Neural progenitor cell (in vitro differentiated cells): ENCODE results near the gene KCNH1. TPM values are rescaled to one million over a fixed set of nuclear protein-coding genes. Genes with fewer than 3 reads are reported as not detected.

Experiments
- DNase-seq: peaks from one replicate; pipeline ENCODE4 v3.0.0-alpha.2; 2016; ENCODE audit warnings: low spot score
- H2AFZ ChIP-seq: fragments of 200-600 bp; sonication (generic); replicated peaks from 2 replicates; pipeline ENCODE4 v1.6.1; 2016; ENCODE audit warnings: antibody characterized with exemption
- H3F3A ChIP-seq: fragments of 200-600 bp; sonication (generic); 2 replicates; pipeline ENCODE4 v1.6.1; 2016; ENCODE audit warnings: antibody characterized with exemption, low read depth
- H3K27ac ChIP-seq: fragments of 200-600 bp; sonication (generic); 2 replicates; pipeline ENCODE4 v1.5.1; 2016; ENCODE audit warnings: mild to moderate bottlenecking
- H3K27me3 ChIP-seq: fragments of 200-600 bp; sonication (generic); 2 replicates; pipeline ENCODE4 v1.6.1; 2016; ENCODE audit warnings: mild to moderate bottlenecking, moderate library complexity
- H3K36me3 ChIP-seq: fragments of 200-600 bp; sonication (generic); 2 replicates; pipeline ENCODE4 v1.5.1; 2016
- H3K4me1 ChIP-seq: fragments of 200-600 bp; sonication (generic); 2 replicates; pipeline ENCODE4 v1.6.1; 2016; ENCODE audit warnings: mixed run types
- H3K4me2 ChIP-seq: fragments of 200-600 bp; sonication (generic); 2 replicates; pipeline ENCODE4 v1.6.1; 2016
- H3K4me3 ChIP-seq: fragments of 200-600 bp; sonication (generic); 2 replicates; pipeline ENCODE4 v1.5.1; 2016
- H3K79me2 ChIP-seq: fragments of 200-600 bp; sonication (generic); 2 replicates; pipeline ENCODE4 v1.6.1; 2016; ENCODE audit warnings: low read depth
- H3K9ac ChIP-seq: fragments of 200-600 bp; sonication (generic); 2 replicates; pipeline ENCODE4 v1.6.1; 2016
- H3K9me3 ChIP-seq: fragments of 200-600 bp; sonication (generic); 2 replicates; pipeline ENCODE4 v1.5.1; 2016; ENCODE audit warnings: low read depth
- H4K20me1 ChIP-seq: fragments of 200-600 bp; sonication (generic); 2 replicates; pipeline ENCODE4 v1.6.1; 2016; ENCODE audit warnings: low read depth
- H3K27ac Mint-ChIP-seq: 3 replicates; pipeline ENCODE4 v1.8.0; 2021; ENCODE audit warnings: mixed read lengths
- H3K27me3 Mint-ChIP-seq: 2 replicates; pipeline ENCODE4 v1.8.0; 2022; ENCODE audit warnings: low read depth, mild to moderate bottlenecking, inconsistent platforms, moderate library complexity, mixed read lengths; ENCODE audit not compliant: insufficient read depth
- H3K36me3 Mint-ChIP-seq: 3 replicates; pipeline ENCODE4 v1.8.0; 2021; ENCODE audit warnings: mixed read lengths
- H3K4me1 Mint-ChIP-seq: 3 replicates; pipeline ENCODE4 v1.8.0; 2021; ENCODE audit warnings: mixed read lengths
- H3K4me3 Mint-ChIP-seq: 3 replicates; pipeline ENCODE4 v1.8.0; 2021; ENCODE audit warnings: mild to moderate bottlenecking, moderate library complexity, mixed read lengths
- H3K9me3 Mint-ChIP-seq: 3 replicates; pipeline ENCODE4 v1.8.0; 2020; ENCODE audit warnings: mixed read lengths
- CTCF ChIP-seq: fragments of 200-600 bp; sonication (generic); IDR thresholded peaks from 2 replicates; pipeline ENCODE4 v1.5.1; 2017; ENCODE audit warnings: antibody characterized with exemption, mild to moderate bottlenecking
- EZH2 ChIP-seq: fragments of 200-600 bp; sonication (generic); IDR thresholded peaks from 2 replicates; pipeline ENCODE4 v1.6.1; 2017; ENCODE audit warnings: antibody characterized with exemption, mild to moderate bottlenecking, moderate library complexity
- EZH2phosphoT487 ChIP-seq: fragments of 200-600 bp; sonication (generic); IDR thresholded peaks from 2 replicates; pipeline ENCODE4 v1.6.1; 2017; ENCODE audit warnings: antibody characterized with exemption
- total RNA-seq: library from RNA; depleted of rRNA; stranded (reverse); fragments of >200 nt; gene quantifications from 2 replicates; pipeline ENCODE4 v1.2.3, GENCODE V29; 2015; ENCODE audit warnings: low replicate concordance

KCNH1 gene
- total RNA-seq, 1 donor from 2014 or later, result 1.6 TPM

GRCh38 chr1:210703593-210703992, 430.4 kb downstream of the KCNH1 start:
- peaks cover 24% of the 10 kb centered on the region for H3K4me1 ChIP-seq
- Mint-ChIP-seq H3K36me3 (no peaks in the 10 kb centered on the region), H3K4me1 (peaks cover 17% of the 10 kb centered on the region), H3K9me3 (peaks cover 3% of the 10 kb centered on the region), H3K27ac (no peak overlapping the region), H3K27me3 (peaks cover 6% of the 10 kb centered on the region), H3K4me3 (no peak overlapping the region)
- no peak overlapping the region for H3K4me3 ChIP-seq
- peaks cover 4% of the 10 kb centered on the region for H3K9me3 ChIP-seq
- no peak overlapping the region for H3K9ac ChIP-seq
- H3K36me3 ChIP-seq, result no peaks in the 10 kb centered on the region
- H2AFZ ChIP-seq, result no peak overlapping the region
- no peak for DNase-seq
- peaks cover 13% of the 10 kb centered on the region for H3F3A ChIP-seq
- H3K4me2 ChIP-seq, result no peak overlapping the region
- H3K27me3 ChIP-seq, result no peaks in the 10 kb centered on the region
- no peaks in the 10 kb centered on the region for H3K79me2 ChIP-seq
- H3K27ac ChIP-seq, result no peak overlapping the region
- TF ChIP-seq EZH2 (no peak), EZH2phosphoT487 (no peak), CTCF (no peak)
- H4K20me1 ChIP-seq, result no peaks in the 10 kb centered on the region

- Mint-ChIP-seq H3K9me3 (peaks cover 3% of the 10 kb centered on the region), H3K36me3 (no peaks in the 10 kb centered on the region), H3K4me3 (no peak overlapping the region), H3K27ac (no peak overlapping the region), H3K27me3 (peaks cover 6% of the 10 kb centered on the region), H3K4me1 (peaks cover 6% of the 10 kb centered on the region)
- Histone ChIP-seq H3K9me3 (peaks cover 4% of the 10 kb centered on the region), H2AFZ (no peak overlapping the region), H3K27me3 (no peaks in the 10 kb centered on the region), H3K4me3 (no peak overlapping the region), H3K9ac (no peak overlapping the region), H3F3A (peaks cover 7% of the 10 kb centered on the region), H3K36me3 (no peaks in the 10 kb centered on the region), H3K27ac (no peak overlapping the region), H4K20me1 (no peaks in the 10 kb centered on the region), H3K4me1 (peaks cover 13% of the 10 kb centered on the region), H3K79me2 (no peaks in the 10 kb centered on the region), H3K4me2 (no peak overlapping the region)
- DNase-seq, result no peak
- TF ChIP-seq CTCF (no peak), EZH2phosphoT487 (no peak), EZH2 (no peak)
Observed at GRCh38 chr1:210702506-210702905, 431.4 kb downstream of the KCNH1 start.

DNA sequence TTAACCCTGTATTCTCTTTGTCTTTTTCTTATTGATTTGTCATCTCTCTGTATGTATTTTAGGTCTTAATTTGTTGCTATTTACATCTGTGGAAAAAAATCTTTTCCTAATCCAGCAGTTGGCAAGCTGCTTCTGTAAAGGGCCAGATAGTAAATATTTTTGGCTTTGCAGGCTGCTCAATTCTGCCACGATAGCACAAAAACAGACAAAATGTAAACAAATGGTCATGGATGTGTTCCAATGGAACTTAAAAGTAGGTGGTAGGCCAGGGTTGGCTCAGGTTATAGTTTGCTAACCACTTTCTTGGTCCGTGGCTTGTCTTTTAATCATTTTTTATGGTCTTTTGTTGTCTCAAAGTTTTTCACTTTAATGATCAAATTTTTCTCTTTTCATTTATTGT, 433.4 kb downstream of the KCNH1 start:
- Histone ChIP-seq H3K27ac (no peak overlapping the region), H3K79me2 (no peaks in the 10 kb centered on the region), H3K4me1 (peaks cover 5% of the 10 kb centered on the region), H4K20me1 (no peaks in the 10 kb centered on the region), H2AFZ (no peak overlapping the region), H3K4me2 (no peak overlapping the region), H3K4me3 (no peak overlapping the region), H3K36me3 (no peaks in the 10 kb centered on the region), H3K9ac (no peak overlapping the region), H3K9me3 (peaks cover 4% of the 10 kb centered on the region), H3F3A (no peaks in the 10 kb centered on the region), H3K27me3 (no peaks in the 10 kb centered on the region)
- H3K4me3 Mint-ChIP-seq, result no peak overlapping the region
- peaks cover 3% of the 10 kb centered on the region for H3K9me3 Mint-ChIP-seq
- no peak overlapping the region for H3K27ac Mint-ChIP-seq
- peaks cover 13% of the 10 kb centered on the region for H3K4me1 Mint-ChIP-seq
- TF ChIP-seq EZH2 (no peak), EZH2phosphoT487 (no peak)
- no peak for DNase-seq
- peaks cover 4% of the 10 kb centered on the region for H3K27me3 Mint-ChIP-seq
- H3K36me3 Mint-ChIP-seq, result no peaks in the 10 kb centered on the region

DNA sequence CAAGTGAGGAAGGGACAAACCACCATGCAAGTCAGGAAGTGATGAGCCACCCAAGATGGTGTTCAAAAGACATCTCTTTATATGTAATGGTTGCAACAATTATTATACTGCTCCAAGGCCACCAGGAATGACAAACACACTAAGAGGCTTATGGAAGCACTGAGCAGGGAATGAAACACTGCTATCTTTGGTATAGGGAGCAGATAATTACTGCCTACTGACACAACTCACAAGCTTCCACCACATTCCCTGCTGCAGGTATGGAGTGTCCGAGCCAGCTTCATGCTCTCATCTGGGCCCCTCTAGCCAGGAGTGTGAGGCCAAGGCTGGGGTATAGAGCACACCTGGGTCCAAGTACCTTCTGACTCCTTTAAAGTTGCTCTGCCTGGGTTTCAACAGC, 433.9 kb downstream of the KCNH1 start:
- no peaks in the 10 kb centered on the region for H3K27me3 ChIP-seq
- no peak overlapping the region for H3K4me2 ChIP-seq
- H3K4me3 Mint-ChIP-seq, result no peak overlapping the region
- H3K9ac ChIP-seq, result no peak overlapping the region
- no peak for DNase-seq
- no peaks in the 10 kb centered on the region for H3K79me2 ChIP-seq
- peaks cover 5% of the 10 kb centered on the region for H3K4me1 ChIP-seq
- peaks cover 2% of the 10 kb centered on the region for H3K27me3 Mint-ChIP-seq
- H3K9me3 ChIP-seq, result peaks cover 4% of the 10 kb centered on the region
- no peaks in the 10 kb centered on the region for H4K20me1 ChIP-seq
- no peaks in the 10 kb centered on the region for H3K36me3 Mint-ChIP-seq
- H3F3A ChIP-seq, result no peaks in the 10 kb centered on the region
- TF ChIP-seq CTCF, result no peak
- no peak for TF ChIP-seq EZH2phosphoT487
- TF ChIP-seq EZH2, result no peak
- H3K36me3 ChIP-seq, result no peaks in the 10 kb centered on the region
- peaks cover 13% of the 10 kb centered on the region for H3K4me1 Mint-ChIP-seq
- no peak overlapping the region for H3K27ac ChIP-seq
- no peak overlapping the region for H2AFZ ChIP-seq
- no peak overlapping the region for H3K4me3 ChIP-seq
- H3K27ac Mint-ChIP-seq, result no peak overlapping the region
- peaks cover 3% of the 10 kb centered on the region for H3K9me3 Mint-ChIP-seq
